HG02973 (cell line): ENCODE data around the gene CDC25A.
"Not testable (repeated sequence)": the region's sequence is repeated elsewhere in the genome, so short reads cannot be mapped to it uniquely, and the experiment has no call there.

Experiments
- ATAC-seq: cut with Tn5 transposase; IDR thresholded peaks from one replicate; pipeline ENCODE4 v1.9.1; 2021; ENCODE audit warnings: moderate library complexity; ENCODE audit not compliant: unreplicated experiment

CDC25A gene

GRCh38 chr3:48188266-48189201, at the start of gene CDC25A:
TSS of gene CDC25A (minus strand) at chr3:48188417. CDS start at chr3:48187947, 470 bp downstream.
- ATAC-seq, result peak; percentile 92

GRCh38 chr3:48236531-48236930, 48.3 kb upstream of the CDC25A start:
- ATAC-seq, result no peak

- ATAC-seq, result no peak
Observed at GRCh38 chr3:48233542-48233941, 45.3 kb upstream of the CDC25A start.

- no peak for ATAC-seq
Observed at GRCh38 chr3:48232734-48233133, 44.5 kb upstream of the CDC25A start.

- ATAC-seq, result no peak
Observed at GRCh38 chr3:48232232-48232631, 44.0 kb upstream of the CDC25A start.

- ATAC-seq, result no peak
Observed at GRCh38 chr3:48226939-48227338, 38.7 kb upstream of the CDC25A start.

GRCh38 chr3:48225587-48225986, 37.4 kb upstream of the CDC25A start:
- ATAC-seq, result no peak

- peak; percentile 40 for ATAC-seq
Observed at GRCh38 chr3:48222616-48223513, 34.6 kb upstream of the CDC25A start, which contains the start of gene CAMP. TSS of gene CAMP (plus strand) at chr3:48223495. CDS start at chr3:48223512, 17 bp downstream.

- ATAC-seq, result no peak
Observed at GRCh38 chr3:48220746-48221145, 32.5 kb upstream of the CDC25A start.

- no peak for ATAC-seq
Observed at GRCh38 chr3:48219543-48219942, 31.3 kb upstream of the CDC25A start.

GRCh38 chr3:48218537-48218936, 30.3 kb upstream of the CDC25A start:
- no peak for ATAC-seq

GRCh38 chr3:48217449-48217848, 29.2 kb upstream of the CDC25A start:
- no peak for ATAC-seq

- ATAC-seq, result no peak
Observed at GRCh38 chr3:48215876-48216275, 27.7 kb upstream of the CDC25A start.

- no peak for ATAC-seq
Observed at GRCh38 chr3:48215466-48215865, 27.2 kb upstream of the CDC25A start.

- ATAC-seq, result no peak
Observed at GRCh38 chr3:48215019-48215418, 26.8 kb upstream of the CDC25A start.

GRCh38 chr3:48214225-48214624, 26.0 kb upstream of the CDC25A start:
- no peak for ATAC-seq

- not testable (repeated sequence) for ATAC-seq
Observed at GRCh38 chr3:48211776-48212175, 23.6 kb upstream of the CDC25A start.

- ATAC-seq, result not testable (repeated sequence)
Observed at GRCh38 chr3:48210534-48210933, 22.3 kb upstream of the CDC25A start.

- ATAC-seq, result no peak
Observed at GRCh38 chr3:48209445-48209844, 21.2 kb upstream of the CDC25A start.

GRCh38 chr3:48208076-48208475, 19.9 kb upstream of the CDC25A start:
- no peak for ATAC-seq

GRCh38 chr3:48202632-48203031, 14.4 kb upstream of the CDC25A start:
- no peak for ATAC-seq
